ENCODE data around the gene POLH.
A peak's percentile ranks its signal among the peaks of the same experiment; 100 is the strongest.
"Not testable (repeated sequence)": the region's sequence is repeated elsewhere in the genome, so short reads cannot be mapped to it uniquely, and the experiment has no call there.

POLH gene

GRCh38 chr6:43575772-43576551 is at the start of gene POLH, which contains the start of gene XPO5:
TSS of gene POLH (plus strand) at chr6:43576185. CDS start at chr6:43582320, 6,135 bp downstream.
TSS of gene XPO5 (minus strand) at chr6:43576038. CDS start at chr6:43575864, 174 bp downstream.
- H3K27me3 ChIP-seq: no peaks in the 10 kb centered on the region
- H3K9me3 ChIP-seq: no peaks in the 10 kb centered on the region
- no peaks in the 10 kb centered on the region for H3K36me3 ChIP-seq
- H3K4me3 ChIP-seq (ENCODE audit: low read depth in 1 of 2, low read length in 1 of 2): peak within 1 kb of the TSS; percentile 72 to 96
- peak; percentile 61 for TF ChIP-seq CTCF (IDR thresholded peaks at IDR 0.05)
- peak within 1 kb of the TSS; percentile 76 for H3K27ac ChIP-seq
- H3K4me1 ChIP-seq (ENCODE audit: control insufficient read depth in 1 of 2, insufficient read depth in 1 of 2, low read depth in 1 of 2, low read length in 1 of 2): peaks cover 23 to 28% of the 10 kb centered on the region in 2 experiments

GRCh38 chr6:43532201-43532600 is 43.8 kb upstream of the POLH start:
- no peaks in the 10 kb centered on the region for H3K27me3 ChIP-seq
- peaks cover 35% of the 10 kb centered on the region for H3K36me3 ChIP-seq
- no peak for TF ChIP-seq CTCF (IDR thresholded peaks at IDR 0.05)

GRCh38 chr6:43538986-43539385 is 37.0 kb upstream of the POLH start:
- H3K9me3 ChIP-seq; H3K4me1 ChIP-seq (ENCODE audit: control insufficient read depth in 1 of 2, insufficient read depth in 1 of 2, low read depth in 1 of 2, low read length in 1 of 2); H3K27ac ChIP-seq; H3K27me3 ChIP-seq; H3K4me3 ChIP-seq (ENCODE audit: low read depth in 1 of 2, low read length in 1 of 2): not testable (repeated sequence)
- H3K36me3 ChIP-seq: peaks cover 22% of the 10 kb centered on the region

More at GRCh38 chr6:43532201-43532600, 43.8 kb upstream of the POLH start:
- Histone ChIP-seq H3K4me3 (ENCODE audit: low read depth in 1 of 2, low read length in 1 of 2) (no peak overlapping the region), H3K9me3 (no peaks in the 10 kb centered on the region), H3K27ac (no peak overlapping the region), H3K4me1 (ENCODE audit: control insufficient read depth in 1 of 2, insufficient read depth in 1 of 2, low read depth in 1 of 2, low read length in 1 of 2) (no peaks in the 10 kb centered on the region)

- H3K27me3 ChIP-seq; H3K27ac ChIP-seq; H3K4me1 ChIP-seq (ENCODE audit: control insufficient read depth in 1 of 2, insufficient read depth in 1 of 2, low read depth in 1 of 2, low read length in 1 of 2); H3K9me3 ChIP-seq; H3K4me3 ChIP-seq (ENCODE audit: low read depth in 1 of 2, low read length in 1 of 2): not testable (repeated sequence)
- H3K36me3 ChIP-seq: peaks cover 22% of the 10 kb centered on the region
These were observed 36.6 kb upstream of the POLH start for GRCh38 chr6:43539409-43539808.

- Histone ChIP-seq H3K27ac (no peak overlapping the region), H3K9me3 (no peaks in the 10 kb centered on the region), H3K4me3 (ENCODE audit: low read depth in 1 of 2, low read length in 1 of 2) (no peak overlapping the region), H3K4me1 (ENCODE audit: control insufficient read depth in 1 of 2, insufficient read depth in 1 of 2, low read depth in 1 of 2, low read length in 1 of 2) (no peaks in the 10 kb centered on the region), H3K36me3 (peaks cover 29% of the 10 kb centered on the region), H3K27me3 (no peaks in the 10 kb centered on the region)
- TF ChIP-seq CTCF (IDR thresholded peaks at IDR 0.05): no peak
These were observed 35.5 kb upstream of the POLH start for GRCh38 chr6:43540507-43540906.

- H3K27me3 ChIP-seq: no peaks in the 10 kb centered on the region
- H3K4me1 ChIP-seq (ENCODE audit: control insufficient read depth in 1 of 2, insufficient read depth in 1 of 2, low read depth in 1 of 2, low read length in 1 of 2): no peaks in the 10 kb centered on the region
- H3K36me3 ChIP-seq: peaks cover 37% of the 10 kb centered on the region
- no peak overlapping the region for H3K4me3 ChIP-seq (ENCODE audit: low read depth in 1 of 2, low read length in 1 of 2)
- no peak overlapping the region for H3K27ac ChIP-seq
- H3K9me3 ChIP-seq: no peaks in the 10 kb centered on the region
- TF ChIP-seq CTCF (IDR thresholded peaks at IDR 0.05): no peak
These were observed 34.1 kb upstream of the POLH start for GRCh38 chr6:43541774-43542471.

Measured in neutrophil (primary cell).